ENCODE measurements around the gene ISG20.
"Not testable (repeated sequence)": the region's sequence is repeated elsewhere in the genome, so short reads cannot be mapped to it uniquely, and the experiment has no call there.

ISG20 gene

DNA sequence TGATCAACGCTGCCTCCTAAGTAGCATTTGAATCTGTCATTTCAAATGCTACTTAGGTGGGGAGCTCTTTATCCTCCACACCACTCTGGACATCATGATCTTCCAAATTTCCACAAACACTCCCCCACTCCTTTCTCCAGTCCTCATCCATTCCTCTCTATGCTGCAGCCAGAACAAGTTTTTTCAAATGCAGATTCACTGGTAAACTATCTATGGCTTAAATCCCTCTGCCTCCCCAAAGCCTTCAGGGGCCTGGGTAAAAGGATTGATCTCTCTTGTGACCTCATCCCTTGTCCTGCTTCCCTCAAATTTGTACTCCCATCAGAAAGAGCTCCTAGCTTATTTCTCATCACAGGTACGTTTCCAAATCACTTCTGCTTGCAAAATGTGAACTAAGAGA, 19.0 kb upstream of the ISG20 start:
- no peak for DNase-seq

DNA sequence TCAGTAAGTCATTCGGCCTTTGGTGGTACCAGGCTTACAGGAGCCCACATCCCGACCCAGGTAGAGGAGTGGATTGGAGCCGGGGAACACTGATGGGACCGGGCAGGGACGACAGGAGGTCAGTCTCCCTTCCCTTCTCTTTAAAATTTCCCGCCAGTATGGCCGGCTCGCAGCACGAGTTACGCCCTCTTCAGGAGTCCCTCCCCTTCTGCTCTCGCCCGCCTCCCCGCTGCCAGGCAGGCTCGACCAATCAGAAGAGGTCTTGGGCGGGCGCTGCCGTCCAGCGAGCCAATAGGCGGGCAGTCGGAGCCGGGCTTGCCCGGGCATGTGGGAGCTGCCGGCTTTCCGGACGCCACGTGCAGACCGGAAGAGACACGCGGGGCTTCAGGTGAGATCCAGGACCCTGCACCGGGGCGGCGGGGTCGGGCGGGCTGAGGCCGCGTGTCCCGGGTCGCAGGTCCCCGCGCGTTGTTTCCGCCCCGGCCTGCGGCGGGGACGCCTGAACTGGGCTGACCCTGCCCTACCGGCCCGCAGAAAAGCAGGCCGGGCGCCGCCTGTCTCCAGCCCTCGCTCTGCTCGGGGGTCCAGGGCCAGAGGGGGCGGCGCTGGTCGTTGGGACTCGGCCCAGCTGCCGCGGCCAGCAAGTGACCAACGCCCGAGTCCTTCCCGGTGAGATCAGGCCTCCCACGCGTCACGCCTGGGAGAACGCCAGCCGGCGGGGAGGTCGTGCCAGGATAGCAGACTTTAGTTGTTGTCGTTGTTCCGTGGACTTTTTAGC, 17.6 kb upstream of the ISG20 start, which contains the start of gene AEN:
AEN (plus strand) TSS at position 346 of the 778 bp plus-strand sequence. CDS start 4,870 bp downstream, outside the sequence.
- DNase-seq, result peak; percentile 74

DNA sequence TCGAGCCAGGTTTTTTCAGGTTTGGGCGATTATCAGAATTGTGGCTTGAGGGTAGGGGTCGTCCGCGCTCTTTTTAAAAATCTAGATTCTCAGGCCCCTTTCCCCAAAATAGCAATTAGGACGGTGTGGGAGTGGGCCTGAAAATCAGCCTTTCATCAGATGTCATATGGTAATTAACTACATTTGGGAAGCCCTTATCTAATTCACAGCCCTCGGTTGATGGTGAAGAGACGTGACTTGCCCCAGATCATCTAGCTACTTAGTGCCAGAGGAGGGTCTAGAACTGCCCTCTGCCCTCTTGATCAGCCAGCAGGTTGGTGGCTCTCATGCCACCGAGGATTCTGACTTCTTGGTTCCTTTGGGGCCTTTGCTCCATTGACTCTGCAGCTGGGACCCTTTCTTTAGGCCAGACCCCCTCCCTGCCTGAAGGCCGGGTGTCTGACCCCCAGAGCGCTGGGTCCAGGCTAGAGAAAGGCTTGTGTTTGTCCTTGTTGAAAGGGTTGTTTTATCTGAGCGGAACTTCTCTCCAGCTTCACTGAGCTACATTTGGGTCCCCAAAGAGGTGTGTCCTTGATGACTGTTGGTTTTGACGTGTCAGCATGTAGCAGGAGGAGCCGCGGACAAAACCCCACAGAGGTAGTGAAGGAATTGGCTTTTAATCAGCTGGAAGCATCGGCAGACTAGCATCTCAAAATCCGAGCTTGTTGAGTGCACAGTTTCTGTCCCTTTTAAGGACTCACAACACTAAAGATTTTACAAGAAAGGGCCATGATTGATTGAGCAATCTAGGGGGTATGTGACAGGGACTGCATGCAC, 16.8 kb upstream of the ISG20 start:
- DNase-seq, result no peak

DNA sequence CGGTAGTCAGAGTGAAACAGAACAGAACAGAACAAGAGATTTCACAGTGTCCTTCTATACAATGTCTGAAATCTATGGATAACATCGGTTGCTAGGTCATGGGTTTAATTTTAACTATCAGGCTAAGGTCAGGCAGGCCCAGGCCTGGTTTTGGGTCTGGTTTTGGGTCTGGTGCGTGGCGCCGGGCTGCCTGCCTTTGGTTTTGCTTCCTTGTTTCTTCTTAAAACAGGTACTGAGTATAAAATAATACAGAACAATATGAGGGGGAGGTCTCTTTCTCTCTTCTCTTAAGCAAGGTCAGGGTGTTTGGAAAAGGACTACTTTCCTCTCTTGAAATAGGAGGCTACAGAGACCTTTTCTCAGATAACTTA, 16.2 kb upstream of the ISG20 start:
- DNase-seq, result no peak

DNA sequence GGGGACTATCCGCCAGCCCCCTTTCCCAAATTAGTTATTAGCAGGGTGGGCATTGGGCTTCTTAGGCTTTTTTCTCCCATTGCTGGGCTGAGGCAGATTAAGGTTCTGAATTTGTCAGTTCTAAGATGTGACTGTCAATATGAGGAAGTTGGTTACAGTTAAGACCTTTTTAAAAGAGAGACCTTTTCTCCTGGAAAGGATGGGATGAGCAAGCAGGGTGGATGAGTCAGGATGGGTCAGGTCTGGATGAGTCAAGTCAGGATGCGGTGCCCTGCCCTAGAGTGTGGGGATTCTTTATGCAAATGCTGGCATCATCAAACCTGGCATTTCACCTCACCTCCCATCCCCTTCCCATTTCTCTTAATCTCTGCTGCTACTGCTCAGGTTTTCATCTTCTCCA, 15.8 kb upstream of the ISG20 start:
- no peak for DNase-seq

DNA sequence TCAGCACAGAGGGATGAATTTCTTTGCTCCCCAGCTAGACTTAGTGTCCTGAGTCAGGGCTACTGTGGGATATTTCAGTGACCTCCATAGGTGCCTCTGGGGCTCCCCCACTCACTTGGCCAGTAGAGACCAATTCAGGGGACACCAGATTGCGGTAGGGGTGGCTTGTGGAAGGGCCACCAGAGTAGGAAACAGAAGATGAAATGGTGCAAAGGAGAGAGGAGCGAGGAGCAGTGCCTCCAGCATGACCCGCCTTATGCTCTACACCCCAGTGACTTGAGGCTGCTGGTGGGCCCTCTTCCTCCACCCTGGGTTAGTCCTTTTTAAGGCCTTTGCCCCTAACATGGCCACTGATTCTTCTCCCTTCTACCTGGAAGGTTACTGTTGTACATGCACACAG, 15.2 kb upstream of the ISG20 start:
- no peak for DNase-seq

DNA sequence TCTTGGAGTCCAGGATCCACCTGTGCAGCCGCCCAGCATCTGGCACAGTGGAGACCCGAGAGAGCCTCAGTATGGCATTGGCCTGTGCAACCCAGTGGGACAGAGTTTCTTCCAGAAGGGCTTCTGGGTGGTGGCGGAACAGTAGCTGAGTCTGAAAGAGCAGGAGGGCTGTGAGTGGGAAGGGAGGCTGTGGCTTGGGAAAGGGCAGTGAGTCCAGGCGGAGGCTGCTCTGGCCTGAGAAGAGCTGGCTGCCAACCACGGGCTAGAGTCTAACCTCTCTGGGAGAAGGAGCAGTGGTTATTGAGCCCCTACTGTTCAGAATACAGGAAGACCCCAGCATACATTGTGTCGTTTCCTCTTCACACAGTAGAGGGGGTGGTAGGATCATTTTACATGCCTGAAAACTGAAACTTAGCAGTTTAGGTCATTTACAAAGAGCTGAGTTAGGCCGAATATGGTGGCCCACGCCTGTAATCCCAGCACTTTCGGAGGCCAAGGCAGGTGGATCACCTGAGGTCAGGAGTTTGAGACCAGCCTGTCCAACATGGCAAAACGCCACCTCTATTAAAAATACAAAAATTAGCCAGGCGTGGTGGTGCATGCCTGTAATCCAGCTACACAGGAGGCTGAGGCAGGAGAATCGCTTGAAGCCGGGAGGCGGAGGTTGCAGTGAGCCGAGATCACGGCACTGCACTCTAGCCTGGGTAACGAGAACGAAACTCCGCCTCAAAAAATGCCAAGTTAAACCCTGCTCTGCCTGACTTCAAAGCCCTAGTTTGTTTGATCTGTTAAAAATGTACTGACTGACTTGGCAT, 14.5 kb upstream of the ISG20 start:
- DNase-seq, result no peak

DNA sequence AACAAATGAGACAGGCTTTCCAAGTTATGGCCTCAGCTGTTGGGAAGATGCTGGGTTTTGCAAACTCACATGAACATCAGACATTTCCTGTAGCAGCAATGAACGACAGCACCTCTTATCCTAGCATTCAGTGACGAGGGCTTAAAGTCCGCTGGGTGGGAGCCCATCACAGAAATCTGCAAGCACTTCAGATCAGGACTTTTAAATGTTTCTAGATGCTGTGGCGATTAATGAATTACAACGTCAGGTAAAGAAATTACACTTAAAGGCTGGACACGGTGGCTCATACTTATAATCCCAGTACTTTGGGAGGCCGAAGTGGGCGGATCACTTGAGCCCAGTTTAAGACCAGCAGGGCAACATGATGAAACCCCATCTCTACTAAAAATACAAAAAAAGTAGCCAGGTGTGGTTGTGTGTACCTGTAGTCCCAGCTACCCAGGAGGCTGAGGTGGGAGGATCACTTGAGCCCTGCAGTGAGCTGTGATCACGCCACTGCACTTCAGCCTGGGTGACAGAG, 13.8 kb upstream of the ISG20 start:
- no peak for DNase-seq

DNA sequence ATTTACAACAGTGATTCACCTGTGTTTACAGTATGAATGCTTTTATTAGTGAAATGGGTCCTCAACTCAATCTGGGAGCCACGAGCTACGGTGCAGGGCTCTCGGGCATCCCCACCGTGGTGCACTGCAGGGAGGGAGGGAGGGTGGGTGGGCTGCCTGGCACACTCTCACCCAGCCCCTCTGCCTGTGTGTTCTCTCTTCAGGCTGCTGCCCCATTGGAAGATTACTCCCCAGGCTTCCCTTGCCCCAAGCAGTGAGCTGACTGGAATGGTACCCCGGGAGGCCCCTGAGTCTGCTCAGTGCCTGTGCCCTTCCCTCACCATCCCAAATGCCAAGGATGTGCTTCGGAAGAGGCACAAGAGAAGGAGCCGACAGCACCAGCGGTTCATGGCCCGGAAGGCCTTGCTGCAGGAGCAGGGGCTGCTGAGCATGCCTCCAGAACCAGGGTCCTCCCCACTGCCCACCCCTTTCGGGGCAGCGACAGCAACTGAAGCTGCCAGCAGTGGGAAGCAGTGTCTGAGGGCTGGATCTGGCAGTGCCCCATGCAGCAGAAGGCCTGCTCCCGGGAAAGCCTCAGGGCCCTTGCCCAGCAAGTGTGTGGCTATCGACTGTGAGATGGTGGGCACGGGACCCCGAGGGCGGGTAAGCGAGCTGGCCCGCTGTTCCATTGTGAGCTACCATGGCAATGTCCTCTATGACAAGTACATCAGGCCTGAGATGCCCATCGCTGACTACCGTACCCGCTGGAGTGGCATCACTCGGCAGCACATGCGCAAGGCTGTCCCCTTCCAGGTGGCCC, 12.7 kb upstream of the ISG20 start:
- DNase-seq, result no peak

DNA sequence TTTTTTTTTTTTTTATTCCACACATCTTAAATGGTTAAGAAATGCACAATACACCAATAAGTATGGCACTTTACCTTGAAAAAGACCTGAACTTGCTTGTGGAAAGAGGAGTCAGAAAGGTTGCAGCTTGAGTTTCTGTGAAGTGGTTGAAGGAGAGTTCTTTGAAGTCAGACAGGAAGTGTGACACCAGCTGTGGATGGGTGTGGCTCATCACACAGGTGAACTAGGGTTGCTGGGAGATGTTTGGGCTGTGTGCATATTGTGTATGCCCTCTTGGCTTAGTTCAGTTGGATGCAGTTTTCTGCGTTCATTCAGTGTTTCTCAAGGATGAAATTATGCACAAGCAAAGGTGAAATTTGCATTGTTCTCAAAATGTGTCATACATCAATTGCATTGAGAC, 11.4 kb upstream of the ISG20 start:
- no peak for DNase-seq

DNA sequence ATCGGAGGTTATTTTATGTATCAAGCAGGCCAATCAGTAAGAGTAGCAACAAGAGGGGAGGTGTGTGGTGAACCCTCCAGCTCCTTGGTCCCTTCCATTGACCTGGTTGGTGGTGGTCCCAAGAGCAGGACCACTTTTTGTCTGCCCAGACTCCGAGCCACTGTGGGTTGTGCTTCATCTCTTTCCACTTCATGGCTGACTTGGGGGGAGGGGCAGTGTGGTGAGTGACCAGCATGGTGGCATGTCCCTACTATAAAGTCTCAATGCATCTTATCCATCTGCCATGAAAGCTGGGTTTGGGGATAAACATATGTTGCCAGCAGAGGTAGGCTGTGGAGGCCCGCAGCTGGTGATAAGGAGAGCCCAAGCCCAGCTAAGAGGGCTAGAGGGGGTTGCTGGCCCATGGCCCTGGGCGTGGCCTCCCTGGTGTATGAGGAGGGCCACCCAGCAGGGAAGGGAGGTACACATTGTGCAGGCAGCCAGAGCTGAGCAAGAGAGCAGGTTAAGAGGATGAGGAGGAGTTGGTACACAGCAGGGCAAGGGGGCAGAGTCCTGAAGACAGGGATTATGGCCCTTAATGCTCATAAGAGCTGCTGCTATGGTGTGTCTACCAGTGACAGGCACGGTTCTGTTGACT, 10.7 kb upstream of the ISG20 start:
- no peak for DNase-seq

DNA sequence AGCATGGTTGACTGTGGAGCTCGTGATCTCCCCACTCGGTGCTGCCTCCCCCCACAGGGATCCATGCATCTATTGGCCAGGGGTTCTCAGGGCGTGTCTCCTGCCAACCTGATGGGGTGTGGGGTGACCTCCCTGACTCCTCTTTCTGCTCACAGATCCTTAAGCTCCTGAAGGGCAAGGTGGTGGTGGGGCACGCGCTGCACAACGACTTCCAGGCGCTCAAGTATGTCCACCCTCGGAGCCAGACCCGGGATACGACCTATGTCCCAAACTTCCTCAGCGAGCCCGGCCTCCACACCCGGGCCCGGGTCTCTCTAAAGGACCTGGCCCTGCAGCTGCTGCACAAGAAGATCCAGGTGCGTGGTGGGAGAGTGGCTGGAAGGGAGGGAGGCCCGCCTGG, 9.7 kb upstream of the ISG20 start:
- no peak for DNase-seq

DNA sequence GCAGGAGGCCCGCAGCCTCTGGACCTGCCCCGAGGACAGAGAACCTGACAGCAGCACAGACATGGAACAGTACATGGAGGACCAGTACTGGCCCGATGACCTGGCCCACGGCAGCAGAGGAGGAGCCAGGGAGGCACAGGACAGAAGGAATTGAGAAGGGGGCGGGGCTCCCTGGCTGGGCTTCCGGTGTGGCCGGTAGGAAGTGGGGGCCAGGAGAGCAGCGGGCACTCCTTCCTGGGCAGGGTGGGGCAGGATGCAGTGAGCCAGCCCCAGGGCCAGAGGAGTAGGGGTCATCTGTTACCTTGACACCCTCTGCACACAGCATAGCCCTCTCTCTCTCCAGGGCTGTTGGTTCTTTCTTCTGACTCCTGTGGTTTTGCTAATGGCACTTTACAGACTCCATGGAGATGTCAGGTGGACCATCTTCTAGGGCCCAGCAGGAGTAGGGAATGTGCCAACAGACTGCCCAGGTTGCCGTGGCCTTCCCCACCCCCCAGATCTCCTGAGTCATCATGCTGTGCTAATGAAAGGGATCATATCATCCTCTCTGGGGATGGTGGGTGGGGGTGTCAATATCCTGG, 8.6 kb upstream of the ISG20 start:
- DNase-seq, result no peak

DNA sequence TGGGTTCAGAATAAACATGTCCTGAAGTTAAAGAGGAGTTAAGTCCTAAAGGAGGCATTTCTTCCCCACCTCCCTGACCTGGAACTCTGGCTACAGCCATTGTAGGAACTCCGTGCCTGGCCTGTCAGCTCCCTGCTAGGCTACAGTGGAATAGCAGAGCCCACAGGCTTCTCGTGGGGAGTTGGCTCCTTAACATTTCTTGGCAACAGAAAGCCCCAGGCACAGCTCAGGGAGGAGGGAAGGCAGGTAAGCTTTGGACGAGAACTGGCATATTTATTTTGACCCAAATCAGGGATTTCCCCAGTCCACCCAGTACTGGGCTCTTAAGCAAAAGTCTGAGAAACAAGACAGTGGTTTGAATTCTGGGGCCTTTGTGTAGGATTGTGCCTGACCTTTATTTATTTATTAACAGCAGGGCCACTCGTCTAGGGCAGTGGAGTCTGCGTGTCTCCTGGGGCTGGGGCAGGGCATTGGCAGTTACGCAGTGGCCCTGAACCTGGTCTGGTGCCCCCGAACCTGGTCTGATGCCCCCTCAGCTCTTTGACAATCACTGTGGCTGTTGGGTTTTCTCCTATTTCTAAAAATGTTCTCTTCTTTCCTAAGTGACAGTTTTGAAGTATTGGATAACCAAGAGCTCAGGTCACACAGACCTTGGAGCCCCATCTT, 7.9 kb upstream of the ISG20 start:
- no peak for DNase-seq

DNA sequence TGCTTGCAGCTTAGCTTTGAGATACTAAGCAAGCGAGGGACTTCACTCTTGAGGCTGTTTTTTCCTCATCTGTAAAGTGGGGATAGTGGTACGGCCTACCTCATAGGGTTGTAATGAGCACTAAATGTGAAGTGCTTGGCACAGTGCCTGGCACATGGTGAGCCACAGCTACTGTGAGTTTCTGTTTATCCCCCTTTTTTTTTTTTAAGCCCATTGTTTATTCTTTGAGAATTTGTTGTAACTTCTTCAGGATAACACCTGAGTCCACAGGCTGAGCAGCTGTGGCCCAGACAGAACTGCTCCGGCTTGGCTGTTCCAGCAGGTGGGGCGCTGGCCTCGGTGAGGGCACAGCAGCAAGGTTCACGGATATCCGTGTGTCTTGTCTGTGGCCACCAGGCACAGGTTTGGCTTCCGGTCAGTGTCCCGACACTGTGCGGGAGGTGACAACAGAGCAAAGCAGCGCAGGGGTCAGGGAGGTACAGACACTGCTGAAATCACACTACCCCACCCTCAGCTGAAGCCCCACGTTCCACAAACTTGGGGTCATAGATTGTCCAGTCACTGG, 7.3 kb upstream of the ISG20 start:
- no peak for DNase-seq

DNA sequence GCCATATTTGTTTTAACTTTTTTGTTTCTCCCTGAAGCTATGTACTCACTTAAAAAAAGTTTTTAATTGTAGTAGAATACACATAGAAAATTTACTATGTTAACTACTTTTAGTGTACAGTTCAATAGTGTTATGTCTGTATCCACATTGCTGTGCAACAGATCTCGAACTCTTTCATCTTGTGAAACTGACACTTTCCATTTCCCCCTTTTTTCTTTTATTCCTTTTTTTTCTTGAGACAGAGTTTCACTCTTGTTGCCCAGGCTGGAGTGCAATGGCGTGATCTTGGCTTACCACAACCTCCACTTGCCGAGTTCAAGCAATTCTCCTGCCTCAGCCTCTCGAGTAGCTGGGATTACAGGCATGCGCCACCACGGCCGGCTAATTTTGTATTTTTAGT, 6.0 kb upstream of the ISG20 start:
- not testable (repeated sequence) for DNase-seq

DNA sequence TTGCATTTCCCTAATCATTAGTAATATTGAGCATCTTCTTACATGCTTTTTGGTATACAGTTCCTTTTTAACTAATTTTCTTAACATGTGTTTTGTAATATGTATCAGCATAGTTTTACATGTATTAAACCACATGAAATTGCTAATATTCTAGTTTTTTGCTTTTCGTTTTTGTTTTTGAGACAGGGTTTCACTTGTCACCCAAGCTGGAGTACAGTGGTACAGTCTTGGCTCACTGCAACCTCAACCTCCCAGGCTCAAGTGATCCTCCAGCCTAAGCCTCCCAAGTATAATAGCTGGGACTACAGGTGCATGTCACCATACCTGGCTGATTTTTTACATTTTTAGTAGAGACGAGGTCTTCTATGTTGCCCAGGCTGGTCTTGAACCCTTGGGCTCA, 4.4 kb upstream of the ISG20 start:
- no peak for DNase-seq

DNA sequence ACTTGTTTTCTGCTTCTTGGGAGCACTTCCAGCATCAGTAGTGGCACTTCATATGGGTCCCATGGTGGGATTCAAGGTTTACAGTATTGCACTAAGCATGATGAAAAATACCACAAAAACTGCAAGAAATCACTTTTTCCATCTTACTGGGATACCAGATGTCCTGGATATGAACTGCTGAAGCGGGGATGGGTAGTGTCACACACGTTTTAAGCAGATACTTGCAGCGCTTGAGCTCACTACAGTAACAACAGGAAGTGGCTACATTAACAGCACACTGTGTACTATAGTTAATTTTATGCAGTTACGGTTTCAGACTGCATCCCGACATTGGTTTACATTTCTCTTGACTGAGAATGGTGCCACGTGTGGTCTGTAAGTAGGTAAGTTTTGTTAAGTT, 3.5 kb upstream of the ISG20 start:
- DNase-seq, result no peak

DNA sequence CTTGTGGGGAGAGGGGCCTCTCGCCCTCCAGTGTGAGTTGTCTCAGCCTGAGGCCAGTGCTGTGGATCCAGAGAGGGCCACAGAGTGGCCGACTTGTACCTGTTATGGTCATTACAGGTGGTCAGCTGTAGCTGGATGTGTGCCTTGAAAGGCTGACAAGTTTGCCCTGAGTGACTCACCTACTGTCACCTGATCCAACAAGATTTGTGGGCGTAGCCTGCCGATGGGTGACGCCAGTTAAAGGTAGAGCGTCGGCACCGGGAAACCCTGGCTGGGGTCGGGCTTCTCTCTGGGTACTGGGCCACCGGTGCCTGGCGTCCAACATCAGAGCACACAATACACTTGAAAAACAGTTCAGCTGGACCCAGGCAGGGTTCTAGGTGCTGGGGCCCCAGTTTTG, 2.8 kb upstream of the ISG20 start:
- DNase-seq, result no peak

DNA sequence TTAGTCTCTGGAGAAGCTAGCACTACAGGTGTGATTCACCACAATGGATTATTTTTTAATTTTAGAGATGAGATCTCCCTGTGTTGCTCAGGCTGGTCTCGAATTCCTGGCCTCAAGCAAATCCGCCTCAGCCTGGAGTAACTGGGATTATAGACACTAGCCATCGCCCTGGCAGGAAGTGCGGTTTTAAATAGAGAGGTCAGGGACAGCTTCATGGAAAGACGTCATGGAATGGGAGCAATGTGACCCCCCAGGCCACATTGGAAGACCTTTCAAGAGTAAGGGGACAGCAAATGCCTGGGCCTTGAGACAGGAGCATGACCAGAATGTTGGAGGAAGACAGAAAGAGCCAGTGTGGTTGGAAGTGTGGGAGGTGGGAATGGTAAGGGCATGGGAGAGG, 2.2 kb upstream of the ISG20 start:
- DNase-seq, result no peak

DNA sequence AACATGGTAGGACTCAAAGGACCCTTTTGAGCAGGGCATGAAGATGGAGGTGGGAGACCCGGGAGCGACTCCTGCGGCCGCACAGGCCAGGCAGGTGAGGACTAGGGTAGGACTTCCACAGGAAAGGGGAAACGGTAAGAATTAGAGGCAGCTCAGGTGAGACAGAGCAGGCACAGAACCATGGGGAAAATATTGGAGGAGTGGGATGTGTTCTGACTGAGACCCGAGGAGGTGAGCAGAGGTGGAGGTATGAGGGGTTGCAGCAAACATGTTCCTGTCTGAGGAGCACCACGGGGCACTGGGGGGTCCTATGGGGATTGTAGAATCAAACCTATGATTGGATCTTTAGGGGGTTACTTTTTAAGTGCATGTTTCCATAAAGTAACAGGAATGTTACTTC, 1.4 kb upstream of the ISG20 start:
- DNase-seq, result no peak
